IPS-NIHi11 (cell line): ENCODE data around the gene SUMO2.

Experiments
- DNase-seq: peaks from one replicate; pipeline ENCODE4 v3.0.0; 2012; ENCODE audit warnings: mixed read lengths, low spot score

SUMO2 gene

DNA sequence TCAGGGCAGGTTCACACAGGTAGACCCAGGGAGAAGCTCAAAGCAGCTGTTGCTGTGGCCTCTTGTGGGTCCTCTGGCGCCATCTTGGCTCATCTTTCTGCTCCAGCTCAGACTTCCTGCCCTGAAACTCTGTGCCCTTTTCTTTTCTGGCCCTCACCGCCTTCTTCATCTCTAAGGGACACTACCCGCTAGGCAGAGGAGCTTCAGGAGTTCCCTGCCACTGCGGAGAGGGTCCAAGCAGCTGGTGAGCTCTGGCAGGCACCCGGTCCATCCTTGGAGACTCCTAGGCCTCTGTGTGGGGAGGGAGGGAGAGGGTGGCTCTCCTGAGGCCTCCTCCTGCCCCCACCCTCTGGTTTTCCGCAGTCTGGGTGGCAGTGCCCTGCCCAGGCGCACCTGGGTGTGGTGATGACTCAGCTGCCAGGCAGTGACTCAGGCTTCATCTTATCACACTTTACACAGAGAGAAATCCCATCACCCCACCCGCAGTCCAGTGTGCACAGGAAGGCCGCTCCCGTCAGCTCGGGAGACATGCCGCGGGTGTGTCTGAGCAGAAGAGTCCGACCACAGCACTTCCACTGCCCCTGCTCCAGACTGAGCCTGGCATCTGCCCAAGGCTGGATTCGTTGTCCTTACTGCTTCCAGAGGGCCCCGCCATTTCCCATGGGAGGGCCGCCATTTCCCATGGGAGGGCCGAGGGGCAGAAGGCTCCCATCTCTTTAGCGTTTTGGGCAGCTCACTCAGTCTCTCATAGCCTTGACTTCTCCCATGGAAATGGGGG is 58.5 kb downstream of the SUMO2 start:
- DNase-seq = peak; percentile 23

DNA sequence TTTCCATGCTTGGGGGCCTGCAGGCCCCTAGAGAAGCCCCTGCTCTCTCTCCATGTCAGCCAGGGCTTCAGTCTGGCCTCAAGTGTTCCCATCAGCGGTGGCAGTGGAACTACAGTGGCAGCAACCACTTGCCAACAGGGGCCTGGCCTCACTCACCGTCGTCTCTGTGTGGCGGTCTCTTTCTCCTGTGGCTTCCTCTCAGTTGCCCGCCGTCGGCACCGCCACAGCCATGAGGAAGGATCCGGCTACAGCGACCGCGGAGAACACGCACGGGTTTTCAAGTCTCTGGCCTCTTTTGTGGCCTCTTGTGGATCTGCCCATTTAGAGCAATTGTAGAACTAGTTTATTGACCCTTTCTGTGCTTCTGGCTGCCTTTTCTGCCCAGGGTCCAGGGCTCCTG is 64.5 kb downstream of the SUMO2 start:
- no peak for DNase-seq

DNA sequence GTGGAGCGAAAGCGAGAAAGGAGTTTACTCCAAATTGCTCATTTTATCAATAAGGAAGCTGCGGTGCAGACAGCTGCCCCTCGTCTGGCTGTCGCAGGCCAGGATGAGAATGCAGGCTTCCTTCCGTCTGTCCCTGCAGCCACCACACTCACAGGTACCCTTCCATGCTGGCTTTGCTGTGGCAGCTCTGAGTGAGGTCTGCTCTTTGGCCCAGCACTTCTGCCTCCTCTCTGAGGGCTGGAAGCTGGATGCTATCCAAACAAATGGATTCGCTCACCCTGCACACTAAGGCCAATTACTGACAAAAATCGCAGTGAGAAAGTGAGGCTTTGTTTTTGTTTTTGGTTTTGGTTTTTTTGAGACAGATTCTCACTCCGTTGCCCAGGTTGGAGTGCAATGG is 66.0 kb downstream of the SUMO2 start:
- no peak for DNase-seq
